Measurements from ENCODE around the gene RPL10A.
"Not testable (repeated sequence)": the region's sequence is repeated elsewhere in the genome, so short reads cannot be mapped to it uniquely, and the experiment has no call there.

RPL10A gene

DNA sequence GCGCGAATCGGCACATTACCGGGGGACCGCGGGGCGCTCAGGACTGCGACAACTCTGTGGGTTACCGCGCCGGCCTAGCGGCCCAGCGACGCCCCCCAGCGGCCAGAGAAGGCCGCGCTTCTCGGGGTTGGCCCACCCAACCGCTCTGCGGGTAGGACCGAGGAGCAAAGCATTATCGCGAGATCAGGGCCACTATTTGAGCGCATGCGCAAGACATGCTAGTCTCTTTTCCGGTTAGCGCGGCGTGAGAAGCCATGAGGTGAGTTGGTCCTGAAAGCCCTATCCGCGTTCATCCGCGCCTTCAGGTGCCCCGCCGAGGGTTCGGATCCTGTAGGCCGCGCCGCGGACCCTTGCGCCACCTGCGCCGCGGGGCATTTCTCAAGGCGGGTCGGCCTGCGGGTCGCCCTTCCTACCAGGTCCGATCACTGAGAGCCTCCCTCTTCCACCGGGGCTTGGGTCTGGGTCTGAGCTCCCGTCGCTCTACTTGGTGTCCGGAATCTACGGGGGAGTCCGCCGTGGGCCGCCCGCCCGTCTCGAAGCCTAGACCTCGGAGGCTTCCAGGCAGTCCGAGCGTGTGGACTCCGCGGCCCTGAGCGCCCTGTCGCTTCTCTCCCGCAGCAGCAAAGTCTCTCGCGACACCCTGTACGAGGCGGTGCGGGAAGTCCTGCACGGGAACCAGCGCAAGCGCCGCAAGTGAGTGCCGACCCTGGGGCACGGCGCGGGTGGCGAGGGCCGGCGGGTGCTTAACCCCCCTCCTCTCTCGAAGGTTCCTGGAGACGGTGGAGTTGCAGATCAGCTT, at the start of gene RPL10A:
TSS of gene RPL10A (plus strand) at position 221 of the 799 bp plus-strand sequence. CDS start at position 255, 34 bp downstream.
- DNase-seq (ENCODE audit: low read depth in 1 of 2, low spot score in 1 of 2) = peak; percentile 67 to 98
- no peak for TF ChIP-seq JUND (IDR thresholded peaks at IDR 0.05; ENCODE audit: low read depth)
- in situ Hi-C loops (cut with HindIII; ENCODE audit: low pct_unique_long_range_greater_than_20kb, low sequenced_read_pairs) = no loop called here

GRCh38 chr6:35419417-35419816, 48.8 kb upstream of the RPL10A start:
- TF ChIP-seq JUND (IDR thresholded peaks at IDR 0.05; ENCODE audit: low read depth) = no peak
- in situ Hi-C loops (cut with HindIII; ENCODE audit: low pct_unique_long_range_greater_than_20kb, low sequenced_read_pairs) = no loop called here
- peak; percentile 19 to 20 for DNase-seq (ENCODE audit: low read depth in 1 of 2, low spot score in 1 of 2)

DNA sequence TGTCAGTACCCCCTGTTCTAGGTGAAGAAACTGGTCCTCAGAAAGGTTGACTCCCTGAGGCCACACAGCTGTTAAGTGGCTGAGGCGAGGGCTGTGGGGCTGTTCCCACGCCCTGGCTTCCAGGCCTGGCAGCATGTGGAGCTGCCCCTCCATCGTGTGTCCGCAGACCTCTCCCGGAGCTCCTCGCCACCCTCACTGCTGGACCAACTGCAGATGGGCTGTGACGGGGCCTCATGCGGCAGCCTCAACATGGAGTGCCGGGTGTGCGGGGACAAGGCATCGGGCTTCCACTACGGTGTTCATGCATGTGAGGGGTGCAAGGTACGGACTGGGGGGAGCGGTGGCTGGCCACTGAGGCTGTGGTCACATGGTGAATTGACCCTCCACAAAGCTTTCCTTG, 48.2 kb upstream of the RPL10A start:
- in situ Hi-C loops (cut with HindIII; ENCODE audit: low pct_unique_long_range_greater_than_20kb, low sequenced_read_pairs) = no loop called here
- no peak for DNase-seq (ENCODE audit: low read depth in 1 of 2, low spot score in 1 of 2)
- TF ChIP-seq JUND (IDR thresholded peaks at IDR 0.05; ENCODE audit: low read depth) = no peak

- TF ChIP-seq JUND (IDR thresholded peaks at IDR 0.05; ENCODE audit: low read depth) = no peak
- in situ Hi-C loops (cut with HindIII; ENCODE audit: low pct_unique_long_range_greater_than_20kb, low sequenced_read_pairs) = no loop called here
- no peak for DNase-seq (ENCODE audit: low read depth in 1 of 2, low spot score in 1 of 2)
These were observed 42.9 kb upstream of the RPL10A start for GRCh38 chr6:35425284-35425683.

- in situ Hi-C loops (cut with HindIII; ENCODE audit: low pct_unique_long_range_greater_than_20kb, low sequenced_read_pairs) = no loop called here
- no peak for TF ChIP-seq JUND (IDR thresholded peaks at IDR 0.05; ENCODE audit: low read depth)
- DNase-seq (ENCODE audit: low read depth in 1 of 2, low spot score in 1 of 2) = no peak
These were observed 42.1 kb upstream of the RPL10A start for GRCh38 chr6:35426074-35426473.

- no peak for DNase-seq (ENCODE audit: low read depth in 1 of 2, low spot score in 1 of 2)
- in situ Hi-C loops (cut with HindIII; ENCODE audit: low pct_unique_long_range_greater_than_20kb, low sequenced_read_pairs) = no loop called here
- no peak for TF ChIP-seq JUND (IDR thresholded peaks at IDR 0.05; ENCODE audit: low read depth)
These were observed 40.8 kb upstream of the RPL10A start for GRCh38 chr6:35427435-35427834.

- in situ Hi-C loops (cut with HindIII; ENCODE audit: low pct_unique_long_range_greater_than_20kb, low sequenced_read_pairs) = no loop called here
- TF ChIP-seq JUND (IDR thresholded peaks at IDR 0.05; ENCODE audit: low read depth) = no peak
- DNase-seq (ENCODE audit: low read depth in 1 of 2, low spot score in 1 of 2) = no peak
These were observed 40.3 kb upstream of the RPL10A start for GRCh38 chr6:35427851-35428321.

GRCh38 chr6:35428421-35429149, 39.6 kb upstream of the RPL10A start:
- no peak for TF ChIP-seq JUND (IDR thresholded peaks at IDR 0.05; ENCODE audit: low read depth)
- in situ Hi-C loops (cut with HindIII; ENCODE audit: low pct_unique_long_range_greater_than_20kb, low sequenced_read_pairs) = no loop called here
- DNase-seq (ENCODE audit: low read depth in 1 of 2, low spot score in 1 of 2) = no peak

GRCh38 chr6:35429463-35429862, 38.7 kb upstream of the RPL10A start:
- in situ Hi-C loops (cut with HindIII; ENCODE audit: low pct_unique_long_range_greater_than_20kb, low sequenced_read_pairs) = no loop called here
- no peak for TF ChIP-seq JUND (IDR thresholded peaks at IDR 0.05; ENCODE audit: low read depth)
- DNase-seq (ENCODE audit: low read depth in 1 of 2, low spot score in 1 of 2) = no peak

- TF ChIP-seq JUND (IDR thresholded peaks at IDR 0.05; ENCODE audit: low read depth) = no peak
- DNase-seq (ENCODE audit: low read depth in 1 of 2, low spot score in 1 of 2) = no peak
- in situ Hi-C loops (cut with HindIII; ENCODE audit: low pct_unique_long_range_greater_than_20kb, low sequenced_read_pairs) = no loop called here
These were observed 35.9 kb upstream of the RPL10A start for GRCh38 chr6:35432291-35432690.

GRCh38 chr6:35432702-35433101, 35.5 kb upstream of the RPL10A start:
- in situ Hi-C loops (cut with HindIII; ENCODE audit: low pct_unique_long_range_greater_than_20kb, low sequenced_read_pairs); DNase-seq (ENCODE audit: low read depth in 1 of 2, low spot score in 1 of 2): not testable (repeated sequence)

DNA sequence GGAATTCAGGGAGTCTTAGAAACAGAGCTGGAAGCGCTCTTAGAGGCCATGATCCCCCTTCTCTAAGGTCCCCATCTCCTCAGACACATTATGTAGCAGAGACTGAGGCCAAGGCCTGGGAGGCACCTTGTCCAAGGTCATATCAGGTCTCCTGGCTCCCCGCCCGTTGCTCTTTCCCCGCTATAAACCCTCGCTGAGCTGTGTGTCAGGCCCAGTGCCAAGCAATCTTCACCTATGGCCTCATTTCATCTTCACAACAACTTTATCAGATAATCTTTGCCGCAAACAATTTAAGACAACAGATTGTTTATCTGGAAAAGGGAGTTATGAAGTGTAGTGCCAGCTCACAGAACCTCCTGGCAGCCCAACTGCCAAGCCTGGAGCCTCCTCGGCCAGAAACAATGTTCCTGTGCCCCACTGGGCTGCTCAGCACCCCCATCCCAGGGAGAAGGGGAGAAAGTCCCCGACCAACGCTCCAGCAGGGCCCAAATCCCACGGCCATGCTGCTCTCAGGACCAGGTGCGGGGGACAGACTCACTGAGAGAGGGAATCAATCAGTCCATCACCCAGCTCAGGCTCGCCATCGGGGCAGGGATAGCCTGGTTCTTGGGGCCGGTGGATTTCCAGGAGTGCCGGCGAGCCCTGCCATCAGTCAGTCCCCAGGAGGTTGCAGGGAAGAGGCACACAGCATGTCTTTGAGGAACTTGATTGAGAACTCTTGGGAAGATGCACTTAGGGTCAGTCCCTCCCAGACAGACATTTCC, 32.9 kb upstream of the RPL10A start:
- TF ChIP-seq JUND (IDR thresholded peaks at IDR 0.05; ENCODE audit: low read depth) = no peak
- no peak for DNase-seq (ENCODE audit: low read depth in 1 of 2, low spot score in 1 of 2)
- in situ Hi-C loops (cut with HindIII; ENCODE audit: low pct_unique_long_range_greater_than_20kb, low sequenced_read_pairs) = no loop called here
